ENCODE measurements around the gene TLR3. TPM values are rescaled to one million over a fixed set of nuclear protein-coding genes. Genes with fewer than 3 reads are reported as not detected.
"Not testable (repeated sequence)": the region's sequence is repeated elsewhere in the genome, so short reads cannot be mapped to it uniquely, and the experiment has no call there.

Gene TLR3
- 10 to 100 TPM in 2 of 3 donors, 1 to 10 TPM in 1; 8.3 to 14.4 (median 11.4) TPM for polyA plus RNA-seq (ENCODE audit: insufficient read length in 3 of 3)
- long read RNA-seq, donor 1, full-length matches to known transcripts: 3 of 3 reads
- long read RNA-seq, donor 1, partial matches to known transcripts: 0 of 3 reads
- long read RNA-seq, donor 1, other reads (novel, unspliced or antisense): 0 of 3 reads
- long read RNA-seq, donor 2, full-length matches to known transcripts: 2 of 2 reads
- long read RNA-seq, donor 2, partial matches to known transcripts: 0 of 2 reads
- long read RNA-seq, donor 2, other reads (novel, unspliced or antisense): 0 of 2 reads
- long read RNA-seq, donor 3, full-length matches to known transcripts: 4 of 4 reads
- long read RNA-seq, donor 3, partial matches to known transcripts: 0 of 4 reads
- long read RNA-seq, donor 3, other reads (novel, unspliced or antisense): 0 of 4 reads
- long read RNA-seq, donor 4, full-length matches to known transcripts: 4 of 4 reads
- long read RNA-seq, donor 4, partial matches to known transcripts: 0 of 4 reads
- long read RNA-seq, donor 4, other reads (novel, unspliced or antisense): 0 of 4 reads
- long read RNA-seq, donor 5, full-length matches to known transcripts: 2 of 2 reads
- long read RNA-seq, donor 5, partial matches to known transcripts: 0 of 2 reads
- long read RNA-seq, donor 5, other reads (novel, unspliced or antisense): 0 of 2 reads
- long read RNA-seq, donor 6: 0 reads
- long read RNA-seq, donor 7, full-length matches to known transcripts: 1 of 1 reads
- long read RNA-seq, donor 7, partial matches to known transcripts: 0 of 1 reads
- long read RNA-seq, donor 7, other reads (novel, unspliced or antisense): 0 of 1 reads
- long read RNA-seq, donor 8: 0 reads
- long read RNA-seq, donor 9, full-length matches to known transcripts: 2 of 2 reads
- long read RNA-seq, donor 9, partial matches to known transcripts: 0 of 2 reads
- long read RNA-seq, donor 9, other reads (novel, unspliced or antisense): 0 of 2 reads
- long read RNA-seq, donor 10: 0 reads
- long read RNA-seq, donor 11, full-length matches to known transcripts: 1 of 1 reads
- long read RNA-seq, donor 11, partial matches to known transcripts: 0 of 1 reads
- long read RNA-seq, donor 11, other reads (novel, unspliced or antisense): 0 of 1 reads
- long read RNA-seq, donor 12, full-length matches to known transcripts: 1 of 1 reads
- long read RNA-seq, donor 12, partial matches to known transcripts: 0 of 1 reads
- long read RNA-seq, donor 12, other reads (novel, unspliced or antisense): 0 of 1 reads
- long read RNA-seq, donor 13, full-length matches to known transcripts: 1 of 1 reads
- long read RNA-seq, donor 13, partial matches to known transcripts: 0 of 1 reads
- long read RNA-seq, donor 13, other reads (novel, unspliced or antisense): 0 of 1 reads
- long read RNA-seq, donor 14, full-length matches to known transcripts: 2 of 2 reads
- long read RNA-seq, donor 14, partial matches to known transcripts: 0 of 2 reads
- long read RNA-seq, donor 14, other reads (novel, unspliced or antisense): 0 of 2 reads
- long read RNA-seq, donor 15, partial matches to known transcripts: 0 of 1 reads
- long read RNA-seq, donor 15, other reads (novel, unspliced or antisense): 0 of 1 reads
- long read RNA-seq, donor 16, partial matches to known transcripts: 0 of 1 reads
- long read RNA-seq, donor 16, other reads (novel, unspliced or antisense): 0 of 1 reads

DNA sequence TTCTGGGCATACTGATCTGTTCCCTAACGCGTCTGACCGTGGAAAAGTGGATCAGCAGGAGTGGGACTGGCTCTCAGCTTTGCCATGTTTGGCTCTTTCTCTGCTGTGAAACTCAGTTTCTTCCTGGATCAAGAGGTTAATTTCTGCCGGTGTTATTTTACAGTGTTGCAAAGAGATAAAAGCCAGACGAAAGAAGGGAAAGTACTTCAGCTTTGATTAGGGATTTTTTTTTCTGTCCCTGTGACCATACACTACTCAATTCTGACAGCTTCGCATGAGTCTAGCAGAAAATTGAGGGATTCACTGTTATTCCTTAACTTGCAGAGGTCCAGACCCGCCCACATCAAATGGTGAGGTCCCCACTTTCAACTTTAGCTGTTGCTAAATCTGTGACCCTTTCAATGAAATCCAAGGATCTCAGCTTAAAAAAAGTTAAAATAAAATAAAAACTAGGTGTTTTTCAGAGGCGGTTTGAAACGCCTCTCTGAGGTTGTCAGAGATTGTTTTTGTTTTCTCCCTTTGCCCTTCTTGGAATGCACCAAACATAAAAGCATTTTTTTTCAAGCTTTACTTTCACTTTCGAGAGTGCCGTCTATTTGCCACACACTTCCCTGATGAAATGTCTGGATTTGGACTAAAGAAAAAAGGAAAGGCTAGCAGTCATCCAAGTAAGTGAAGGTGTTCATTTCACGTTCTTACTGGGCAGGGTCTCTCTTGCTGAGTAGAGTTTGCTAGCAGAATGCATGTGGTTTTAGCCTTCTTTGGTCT is at the start of gene TLR3:
TSS of gene TLR3 (plus strand) at position 576 of the 768 bp plus-strand sequence. CDS start 7,464 bp downstream, outside the sequence.
- DNase-seq: peak; percentile 39

DNA sequence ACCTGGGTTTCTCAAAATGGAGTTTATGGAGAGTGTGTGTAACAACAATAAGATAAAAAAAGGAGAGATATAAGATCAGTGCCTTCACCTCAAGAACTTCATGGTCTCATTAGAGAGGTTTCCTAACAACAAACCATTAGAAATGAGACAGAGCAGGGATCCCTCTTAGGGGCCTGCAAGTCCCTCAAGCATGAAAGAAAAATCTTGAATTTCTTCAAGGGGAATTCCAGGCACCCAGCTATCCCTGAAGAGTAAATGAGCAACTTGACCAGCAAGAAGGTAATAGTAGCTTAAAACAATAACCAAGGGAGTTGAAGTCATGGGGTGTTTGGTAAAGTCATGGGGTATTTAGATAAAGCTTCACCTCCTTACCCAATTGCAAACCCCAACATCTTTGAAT is 49.7 kb upstream of the TLR3 start:
- no peak for DNase-seq

DNA sequence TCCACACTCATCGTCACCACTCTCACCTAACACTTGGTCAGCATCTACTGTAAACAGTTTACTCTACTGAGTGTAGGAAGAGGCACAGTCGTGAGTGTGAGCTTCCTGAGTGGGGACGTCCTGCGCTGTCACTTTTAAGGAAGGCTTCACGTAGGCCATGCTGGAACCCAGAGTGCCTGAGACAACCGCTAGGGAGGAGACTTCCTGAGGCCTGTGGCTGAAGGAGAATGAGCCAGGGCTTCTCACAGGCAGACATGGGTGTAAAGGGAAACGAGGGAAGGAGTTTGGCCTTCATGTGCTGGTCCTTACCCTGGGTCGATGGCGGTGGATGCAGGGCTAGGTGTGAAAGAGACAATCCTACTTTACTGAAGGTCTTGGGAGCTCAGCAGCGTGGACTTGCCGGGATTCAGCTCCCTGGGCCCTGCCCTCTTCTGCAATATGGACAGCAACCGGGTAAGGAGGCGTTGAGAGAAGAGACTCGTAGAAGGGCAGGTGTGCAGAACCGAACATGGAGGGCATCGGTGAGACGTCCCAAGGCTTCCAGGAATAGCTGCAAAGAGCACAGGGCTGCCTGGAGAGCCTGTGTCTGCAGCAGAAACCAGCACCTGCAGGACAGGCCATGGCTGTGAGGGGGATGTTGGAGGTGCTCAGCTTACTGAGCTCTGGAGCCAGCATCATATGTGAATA is 48.7 kb upstream of the TLR3 start:
- DNase-seq: no peak

DNA sequence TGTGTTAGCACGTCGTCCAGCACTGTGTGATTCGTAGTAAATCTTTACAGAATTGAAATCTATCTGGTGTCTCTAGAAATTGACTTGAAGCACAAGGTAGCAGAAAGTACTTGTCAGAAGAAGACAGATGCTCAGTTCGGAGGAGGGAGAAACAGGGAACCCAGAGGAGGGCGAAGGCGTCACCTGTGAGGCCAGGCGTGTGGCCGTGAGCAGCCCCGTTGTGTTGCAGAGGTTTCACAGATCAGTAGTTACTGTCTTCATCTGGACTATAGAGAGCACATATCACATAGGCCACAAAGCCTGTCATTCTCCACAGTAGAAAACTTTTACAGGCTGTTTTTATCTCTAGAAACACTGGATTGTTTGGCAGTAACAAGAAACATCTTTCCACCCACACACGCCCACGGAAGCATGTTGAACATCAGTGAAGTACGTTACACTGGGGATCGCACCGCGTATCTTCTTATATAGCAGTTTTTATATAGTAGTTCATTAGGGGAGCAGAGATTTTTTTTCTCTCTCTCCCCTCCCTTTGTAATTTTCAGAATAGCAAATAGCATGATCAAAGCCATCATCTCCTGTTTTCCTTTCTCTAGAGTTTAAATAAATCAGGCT is 48.1 kb upstream of the TLR3 start:
- no peak for DNase-seq

DNA sequence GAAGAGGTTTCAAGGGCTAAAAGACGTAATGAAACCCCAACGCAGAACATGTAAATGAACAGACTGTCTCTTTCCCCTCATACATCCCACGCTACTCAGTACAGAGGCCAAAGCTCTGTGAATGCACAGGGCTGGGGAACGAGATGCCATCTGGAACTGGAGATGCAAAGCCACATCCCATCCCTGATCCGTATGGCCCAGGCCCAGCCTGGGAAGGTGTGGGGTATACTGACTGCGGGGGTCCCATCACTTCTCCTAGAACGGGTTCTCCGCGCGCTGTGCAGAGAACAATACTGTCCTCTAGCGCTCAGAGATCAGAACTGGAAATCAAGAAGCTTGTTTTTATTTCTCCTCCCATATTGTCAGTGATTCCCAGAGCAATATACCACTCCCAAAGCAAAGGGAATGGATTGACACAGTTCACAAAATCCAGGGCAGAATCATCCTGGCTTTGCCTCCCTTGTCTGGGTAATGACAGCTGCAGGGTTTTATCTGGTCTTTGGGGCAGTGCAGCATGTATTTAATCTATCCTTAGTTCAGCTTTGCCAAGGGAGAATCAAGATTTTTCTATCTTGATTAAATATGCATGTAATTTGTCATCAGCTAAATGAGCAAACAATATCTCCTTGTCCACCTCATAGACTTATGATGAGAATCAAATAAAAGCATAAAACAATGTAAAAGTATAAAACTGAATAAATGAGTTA is 47.3 kb upstream of the TLR3 start:
- DNase-seq: peak; percentile 54

DNA sequence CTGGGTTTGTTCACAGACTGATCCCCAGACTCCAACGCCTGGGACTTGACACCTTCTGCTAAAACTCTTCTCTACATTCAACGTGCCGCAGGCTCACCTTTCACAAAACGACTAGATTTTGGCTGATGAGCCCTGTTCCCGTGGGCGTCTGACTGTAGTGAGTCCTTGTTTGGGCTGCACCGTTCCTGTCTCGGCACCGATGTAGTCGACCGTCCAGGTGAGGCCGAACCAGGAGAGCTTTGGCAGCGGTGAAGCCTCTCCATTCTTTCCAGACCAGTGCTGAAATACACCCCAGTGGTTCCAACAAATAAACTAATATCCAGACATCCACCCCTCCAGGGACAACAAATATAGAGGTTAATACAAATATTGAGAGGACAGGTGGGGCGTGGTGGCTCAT is 45.0 kb upstream of the TLR3 start:
- no peak for DNase-seq

DNA sequence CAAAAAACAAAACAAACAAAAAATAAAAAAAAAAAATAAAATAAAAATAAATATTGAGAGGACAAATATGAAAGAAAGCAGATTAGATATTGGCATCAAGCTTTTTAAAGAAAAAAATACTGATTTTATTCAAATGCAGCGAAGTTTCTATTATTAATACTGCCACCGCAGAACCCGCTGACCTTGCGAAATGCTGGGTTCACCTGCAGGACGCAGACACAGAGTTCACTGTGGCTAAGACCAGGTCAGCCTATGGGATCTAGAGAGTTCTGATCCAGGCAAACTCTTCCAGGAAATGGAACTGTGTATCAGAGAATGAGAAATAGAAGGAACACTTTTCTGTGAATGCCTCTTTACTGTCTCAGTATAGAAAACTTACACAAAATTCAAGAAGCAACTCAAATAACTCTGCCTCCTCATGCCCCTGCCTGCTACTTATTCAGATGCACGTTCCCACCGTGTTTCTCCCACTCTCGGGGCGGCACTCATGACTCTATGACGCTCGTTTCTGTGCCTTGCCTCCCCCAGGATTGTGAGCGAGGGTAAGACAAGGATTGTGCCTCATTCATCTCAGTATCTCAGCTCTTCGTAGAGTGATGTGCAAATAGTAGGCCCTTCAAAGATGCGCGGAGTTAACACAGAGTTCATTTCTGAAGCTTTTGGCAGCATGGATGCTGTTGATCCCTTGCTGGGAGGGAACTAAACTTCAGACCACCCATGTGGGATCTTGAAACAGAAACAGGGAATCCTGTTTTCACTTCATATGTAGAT is 44.1 kb upstream of the TLR3 start:
- DNase-seq: no peak

DNA sequence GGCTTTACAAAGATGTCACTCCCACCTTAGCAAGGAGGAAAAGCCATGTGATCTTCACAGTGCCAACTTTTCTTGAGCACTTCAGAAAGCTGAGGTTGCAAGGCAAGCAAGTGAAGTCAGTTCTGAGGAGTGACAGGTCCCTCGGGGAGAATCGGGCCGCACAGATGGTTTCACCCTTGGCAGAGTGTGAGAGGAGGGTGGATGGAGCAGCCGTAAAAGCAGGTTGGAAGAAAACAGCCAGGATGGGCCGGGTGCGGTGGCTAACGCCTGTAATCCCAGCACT is 43.6 kb upstream of the TLR3 start:
- DNase-seq: no peak

DNA sequence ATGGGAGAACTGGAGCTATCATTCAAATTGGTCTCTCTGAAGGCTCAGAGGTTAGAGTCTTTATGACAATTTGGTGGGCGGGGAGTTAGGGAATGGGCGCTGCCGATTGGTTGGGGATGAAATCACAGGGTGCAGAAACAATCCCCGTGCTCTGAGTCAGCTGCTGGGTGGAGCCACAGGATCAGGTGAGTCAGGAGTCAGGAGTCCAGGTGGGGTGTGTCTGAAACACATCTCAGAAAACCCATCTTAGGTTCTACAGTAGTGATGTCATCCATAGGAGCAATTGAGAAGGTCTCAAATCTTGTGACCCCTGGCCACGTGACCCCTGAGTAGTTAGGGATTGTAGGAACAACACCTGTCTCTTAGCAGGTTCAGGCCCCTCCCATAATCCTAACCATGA is 41.6 kb upstream of the TLR3 start:
- DNase-seq: no peak

DNA sequence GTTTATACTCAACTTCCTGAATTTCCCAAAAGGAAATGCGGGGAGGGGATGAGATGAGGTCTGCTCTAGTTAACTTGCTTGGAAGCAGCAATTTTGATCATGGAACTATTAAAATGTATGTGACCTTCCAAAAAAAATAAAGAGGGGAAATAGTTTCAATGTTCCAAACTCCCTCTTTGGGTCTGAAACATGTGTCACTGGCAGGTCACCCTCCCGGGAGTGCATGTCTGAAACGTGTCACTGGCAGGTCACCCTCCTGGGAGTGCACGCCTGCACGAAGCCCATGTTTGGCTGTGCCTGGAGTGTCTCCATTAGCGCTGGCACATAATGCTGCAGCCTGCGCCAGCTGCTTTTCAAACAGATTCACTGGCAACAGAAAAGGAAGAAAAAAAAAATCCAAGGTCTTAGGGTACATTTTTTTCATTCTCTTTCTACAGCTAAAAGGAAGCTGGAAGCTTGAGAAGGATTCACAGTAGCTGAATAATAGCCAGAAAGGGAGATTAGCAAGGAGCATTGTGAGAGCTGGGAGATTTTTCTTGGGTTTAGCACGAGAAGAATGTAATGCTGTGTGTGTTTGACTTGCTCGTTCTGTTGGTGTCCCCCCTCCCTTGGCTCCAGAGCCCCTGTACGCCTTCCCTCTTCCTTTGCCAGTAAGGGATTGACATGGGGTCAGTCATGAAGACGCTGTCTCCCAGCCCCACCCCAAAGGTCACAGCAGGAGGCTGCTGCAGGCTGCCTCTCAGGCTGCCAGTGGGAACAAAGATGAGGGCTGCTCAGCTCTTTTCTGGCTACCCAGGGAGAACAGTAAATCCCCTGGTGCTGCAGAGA is 39.2 kb upstream of the TLR3 start:
- peak; percentile 84 for DNase-seq

DNA sequence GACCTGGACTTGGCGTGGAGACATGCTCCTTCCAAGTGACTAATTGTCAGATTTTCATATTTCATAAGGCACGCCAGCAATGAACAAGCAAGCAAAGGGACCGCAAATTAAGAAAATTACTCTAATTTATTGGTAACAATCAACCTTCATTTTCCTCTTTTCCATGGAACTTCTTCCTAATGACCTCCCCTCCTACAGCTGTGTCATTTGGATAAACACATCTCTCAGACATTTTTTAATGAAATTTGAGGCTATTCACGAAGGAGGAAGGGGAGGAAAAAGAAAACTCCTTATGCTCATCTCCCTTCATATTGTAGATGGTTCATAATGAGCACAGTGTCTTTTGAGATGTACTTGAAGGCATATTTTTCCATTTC is 38.6 kb upstream of the TLR3 start:
- DNase-seq: no peak

DNA sequence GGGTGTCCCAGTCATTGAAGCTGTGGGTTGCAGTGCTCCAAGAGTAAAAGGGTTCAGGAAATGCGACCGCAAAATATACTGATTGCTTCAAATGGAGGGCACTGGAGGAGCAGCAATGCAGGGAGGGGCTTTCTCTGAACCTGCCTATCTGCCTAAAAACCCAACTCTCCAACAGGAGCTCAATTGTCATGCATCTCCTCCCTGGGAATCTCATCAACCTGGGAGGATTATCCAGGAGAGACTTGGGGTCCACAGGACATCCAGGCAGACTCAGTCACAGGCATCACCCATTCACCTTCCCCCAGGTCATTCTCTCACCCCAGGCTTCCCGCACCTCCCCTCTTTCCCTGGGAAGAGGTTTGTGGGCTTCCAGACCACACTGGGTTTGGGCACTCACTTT is 38.2 kb upstream of the TLR3 start:
- DNase-seq: no peak

DNA sequence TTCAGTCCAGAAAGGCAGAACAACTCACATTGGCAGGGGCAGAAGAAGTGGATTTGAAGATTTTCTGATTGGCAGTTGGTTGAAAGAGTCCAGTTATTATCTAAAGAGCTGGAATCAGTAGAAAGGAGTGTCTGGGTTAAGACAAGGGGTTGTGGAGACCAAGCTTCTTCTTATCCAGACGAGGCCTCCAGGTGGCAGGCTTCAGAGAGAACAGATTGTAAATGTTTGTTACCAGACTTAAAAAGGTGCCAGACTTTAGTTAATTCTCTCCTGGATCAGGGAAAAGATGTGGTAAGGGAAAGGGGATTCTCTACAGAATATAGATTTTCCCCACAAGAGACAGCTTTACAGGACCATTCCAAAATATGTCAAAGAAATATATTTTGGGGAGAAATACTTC is 36.7 kb upstream of the TLR3 start:
- no peak for DNase-seq

DNA sequence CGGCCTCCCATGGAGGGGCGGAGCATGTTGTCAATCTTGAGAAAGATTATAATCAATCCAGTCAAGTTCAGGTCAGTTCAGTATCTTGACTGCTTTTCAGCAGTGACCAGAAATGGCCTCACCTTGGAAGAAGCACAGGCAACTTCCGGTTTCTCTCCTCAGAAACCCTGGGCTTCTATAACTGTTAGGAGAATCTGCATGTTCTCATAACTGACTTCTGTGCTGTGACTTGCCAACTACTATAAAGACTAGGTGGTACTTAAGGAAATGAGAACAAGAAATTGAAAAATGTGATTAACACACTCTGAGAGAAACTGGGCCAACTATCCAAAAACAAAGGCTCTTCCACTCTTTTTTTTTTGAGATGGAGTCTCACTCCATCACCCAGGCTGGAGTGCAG is 35.9 kb upstream of the TLR3 start:
- DNase-seq: no peak

DNA sequence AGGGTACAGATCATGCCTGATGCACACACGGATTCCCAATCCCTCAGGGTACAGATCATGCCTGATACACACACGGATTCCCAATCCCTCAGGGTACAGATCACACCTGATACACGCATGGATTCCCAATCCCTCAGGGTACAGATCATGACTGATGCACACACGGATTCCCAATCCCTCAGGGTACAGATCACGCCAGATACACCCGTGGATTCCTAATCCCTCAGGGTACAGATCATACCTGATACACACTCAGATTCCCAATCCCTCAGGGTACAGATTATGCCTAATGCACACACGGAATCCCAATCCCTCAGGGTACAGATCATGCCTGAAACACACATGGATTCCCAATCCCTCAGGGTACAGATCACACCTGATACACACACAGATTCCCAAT is 34.3 kb upstream of the TLR3 start:
- DNase-seq: not testable (repeated sequence)

DNA sequence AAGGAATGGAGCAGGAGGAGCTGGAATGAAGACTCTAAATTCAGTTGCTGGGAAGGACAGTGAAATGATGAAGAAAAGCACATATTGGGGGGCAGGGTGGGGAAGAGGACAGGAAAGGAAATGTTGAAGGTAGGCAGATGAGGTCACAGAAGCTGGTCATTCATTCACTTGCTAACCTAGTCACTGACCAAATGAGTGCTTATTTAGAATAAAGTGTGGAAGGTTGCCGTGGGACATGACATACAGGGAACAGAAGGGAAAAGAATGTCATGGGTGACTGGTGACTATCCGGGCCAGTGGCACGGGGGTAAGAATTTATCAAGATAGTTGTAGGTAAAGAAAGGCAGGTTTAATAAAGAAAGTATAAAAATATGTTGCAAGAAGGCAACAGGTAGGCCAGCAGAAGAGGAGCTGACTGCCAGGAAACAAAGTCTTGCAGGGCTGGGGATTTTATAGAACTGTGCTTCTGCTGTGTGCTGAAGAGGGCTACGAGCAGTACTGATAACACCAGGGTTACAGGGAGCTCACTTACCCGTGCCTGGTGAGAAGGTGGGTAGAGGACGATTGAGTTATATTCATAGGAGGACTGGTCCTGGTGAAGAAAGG is 31.9 kb upstream of the TLR3 start:
- no peak for DNase-seq
